CD14-positive monocyte (primary cell): ENCODE results near the gene SOX30. TPM values are rescaled to one million over a fixed set of nuclear protein-coding genes. Genes with fewer than 3 reads are reported as not detected.

Experiments
- DNase-seq, 3 donors: peaks; one replicate each; pipeline ENCODE4 v3.0.0-alpha.2; 2011 to 2022
- H2AFZ ChIP-seq: 2 replicates; pipeline ENCODE4 v1.6.0; 2012; ENCODE audit warnings: mild to moderate bottlenecking, low read depth, low read length, inconsistent platforms; ENCODE audit not compliant: insufficient read depth, poor library complexity, severe bottlenecking
- H3K27ac ChIP-seq, 2 donors: 1 replicate in 1 of 2; 2 replicates in 1 of 2; pipeline ENCODE4 v1.5.1; 2012 to 2013; ENCODE audit warnings: low read length in 2 of 2, control low read depth in 1 of 2, inconsistent platforms in 1 of 2, low read depth in 1 of 2, mild to moderate bottlenecking in 1 of 2
- H3K27me3 ChIP-seq, 2 donors: one replicate each; pipeline versions ENCODE4 v1.6.0 to v1.6.1; 2011 to 2013; ENCODE audit warnings: low read length in 2 of 2; ENCODE audit not compliant: control insufficient read depth in 2 of 2, insufficient read depth in 2 of 2
- H3K36me3 ChIP-seq, 2 donors: replicated peaks in 1 of 2; 1 replicate in 1 of 2; 2 replicates in 1 of 2; pipeline versions ENCODE4 v1.5.1 to v1.6.1; 2012 to 2013; ENCODE audit warnings: low read length in 2 of 2, control low read depth in 1 of 2, inconsistent platforms in 1 of 2, mild to moderate bottlenecking in 1 of 2; ENCODE audit not compliant: insufficient read depth in 2 of 2, control insufficient read depth in 1 of 2
- H3K4me1 ChIP-seq, 2 donors: 1 replicate in 1 of 2; 2 replicates in 1 of 2; pipeline versions ENCODE4 v1.5.1 to v1.6.1; 2012 to 2013; ENCODE audit warnings: low read length in 2 of 2, control low read depth in 1 of 2, inconsistent platforms in 1 of 2, mild to moderate bottlenecking in 1 of 2, moderate library complexity in 1 of 2; ENCODE audit not compliant: insufficient read depth in 2 of 2, control insufficient read depth in 1 of 2
- H3K4me2 ChIP-seq: replicated peaks from 2 replicates; pipeline ENCODE3; 2012; ENCODE audit warnings: low read length, moderate library complexity, mild to moderate bottlenecking; ENCODE audit not compliant: poor library complexity, severe bottlenecking; ENCODE audit errors: extremely low read depth
- H3K4me3 ChIP-seq, 3 experiments: fragments of 200-600 bp in 1 of 3; sonication (generic) in 1 of 3; replicated peaks in 1 of 3; 1 replicate in 2 of 3; 2 replicates in 1 of 3; pipeline ENCODE4 v1.5.1; 2011 to 2013; ENCODE audit warnings: low read length in 3 of 3, mild to moderate bottlenecking in 3 of 3, control low read depth in 2 of 3, low read depth in 2 of 3, inconsistent platforms in 1 of 3, moderate library complexity in 1 of 3
- H3K79me2 ChIP-seq: 2 replicates; pipeline ENCODE4 v1.6.0; 2012; ENCODE audit warnings: mild to moderate bottlenecking, control low read depth, inconsistent platforms, low read length, moderate library complexity; ENCODE audit not compliant: insufficient read depth
- H3K9ac ChIP-seq: 2 replicates; pipeline ENCODE4 v1.6.0; 2017; ENCODE audit warnings: low read length, mild to moderate bottlenecking; ENCODE audit not compliant: insufficient read depth, poor library complexity, severe bottlenecking
- H3K9me3 ChIP-seq, 2 donors: replicated peaks in 1 of 2; 1 replicate in 1 of 2; 2 replicates in 1 of 2; pipeline versions ENCODE4 v1.5.1 to v1.6.1; 2012 to 2013; ENCODE audit warnings: low read length in 2 of 2, control low read depth in 1 of 2; ENCODE audit not compliant: control insufficient read depth in 1 of 2, insufficient read depth in 1 of 2
- H4K20me1 ChIP-seq: 2 replicates; pipeline ENCODE4 v1.6.0; 2012; ENCODE audit warnings: mild to moderate bottlenecking, low read length, control low read depth, moderate library complexity; ENCODE audit not compliant: insufficient read depth
- H3K27ac Mint-ChIP-seq, 7 donors: one replicate each; pipeline ENCODE4 v1.8.0; 2020; ENCODE audit warnings: mild to moderate bottlenecking in 7 of 7, mixed read lengths in 7 of 7, moderate library complexity in 6 of 7, inconsistent platforms in 2 of 7
- H3K27me3 Mint-ChIP-seq, 3 donors: one replicate each; pipeline ENCODE4 v1.8.0; 2021 to 2022; ENCODE audit warnings: low read depth in 3 of 3, mild to moderate bottlenecking in 3 of 3, mixed read lengths in 3 of 3, moderate library complexity in 3 of 3, inconsistent platforms in 1 of 3
- H3K36me3 Mint-ChIP-seq, 2 donors: one replicate each; pipeline ENCODE4 v1.8.0; 2020; ENCODE audit warnings: mixed read lengths in 2 of 2, inconsistent platforms in 1 of 2, mild to moderate bottlenecking in 1 of 2
- H3K4me1 Mint-ChIP-seq: one replicate; pipeline ENCODE4 v1.8.0; 2020; ENCODE audit warnings: mild to moderate bottlenecking, mixed read lengths
- H3K4me3 Mint-ChIP-seq, 2 donors: one replicate each; pipeline ENCODE4 v1.8.0; 2020; ENCODE audit warnings: mild to moderate bottlenecking in 2 of 2, mixed read lengths in 2 of 2, moderate library complexity in 1 of 2
- H3K9me3 Mint-ChIP-seq, 7 donors: one replicate each; pipeline ENCODE4 v1.8.0; 2020 to 2022; ENCODE audit warnings: mixed read lengths in 7 of 7, mild to moderate bottlenecking in 6 of 7, moderate library complexity in 6 of 7, inconsistent platforms in 2 of 7
- CTCF ChIP-seq: fragments of 200-600 bp; IDR thresholded peaks from one replicate; pipeline ENCODE4 v1.8.0; 2022; ENCODE audit warnings: antibody characterized with exemption, mild to moderate bottlenecking
- WGBS: methylation state at CpG from one replicate; pipeline ENCODE4 v1.1.5; 2013; ENCODE audit warnings: missing lambda C conversion rate; ENCODE audit not compliant: insufficient coverage; 5-methylcytosine and 5-hydroxymethylcytosine counted together
- intact Hi-C, 2 donors: fragments of 100-400 bp; cut with micrococcal nuclease; formaldehyde crosslinking; loops; one replicate each; pipeline versions ENCODE4 v1.15.0 to v1.15.1; 2023
- polyA plus RNA-seq, 3 donors: library from polyadenylated mRNA; depleted of rRNA in 1 of 3; unstranded in 2 of 3; stranded (reverse) in 1 of 3; fragments of 300-500 nt in 2 of 3; fragments of >200 nt in 1 of 3; fragmentation: Illumina TruSeq in 2 of 3; gene quantifications; 1 replicate in 2 of 3; 2 replicates in 1 of 3; pipeline ENCODE4 v1.2.3, GENCODE V29; 2012 to 2021

SOX30 gene
- polyA plus RNA-seq, 3 donors = 0.03 to 0.22 (median 0.12) TPM

GRCh38 chr5:157690690-157691433 is 38.6 kb upstream of the SOX30 start:
- H4K20me1 ChIP-seq = no peaks in the 10 kb centered on the region
- no peak for TF ChIP-seq CTCF
- no peak overlapping the region for H3K27ac ChIP-seq
- H3K79me2 ChIP-seq = no peaks in the 10 kb centered on the region
- intact Hi-C loops = no loop called here
- H3K36me3 ChIP-seq = no peaks in the 10 kb centered on the region
- H2AFZ ChIP-seq = peak overlapping the region; percentile 33
- Mint-ChIP-seq H3K27ac (no peak overlapping the region), H3K4me1 (no peaks in the 10 kb centered on the region), H3K27me3 (peaks cover 0 to 20% (median 5%) of the 10 kb centered on the region in 3 donors), H3K9me3 (peaks cover 10 to 23% (median 19%) of the 10 kb centered on the region in 7 donors), H3K36me3 (no peaks in the 10 kb centered on the region), H3K4me3 (peak overlapping the region in 1 of 2 donors; percentile 4)
- no peak for DNase-seq
- peaks cover 0 to 4% of the 10 kb centered on the region in 2 donors for H3K27me3 ChIP-seq
- H3K9me3 ChIP-seq = peaks cover 0 to 14% of the 10 kb centered on the region in 2 donors
- H3K9ac ChIP-seq = no peak overlapping the region
- H3K4me2 ChIP-seq = peak overlapping the region; percentile 9
- no peaks in the 10 kb centered on the region for H3K4me1 ChIP-seq
- H3K4me3 ChIP-seq = peak overlapping the region in 2 of 3 experiments; percentile 9 to 30
- WGBS = 68% methylated on average over 48 of the region's 53 CpGs

DNA sequence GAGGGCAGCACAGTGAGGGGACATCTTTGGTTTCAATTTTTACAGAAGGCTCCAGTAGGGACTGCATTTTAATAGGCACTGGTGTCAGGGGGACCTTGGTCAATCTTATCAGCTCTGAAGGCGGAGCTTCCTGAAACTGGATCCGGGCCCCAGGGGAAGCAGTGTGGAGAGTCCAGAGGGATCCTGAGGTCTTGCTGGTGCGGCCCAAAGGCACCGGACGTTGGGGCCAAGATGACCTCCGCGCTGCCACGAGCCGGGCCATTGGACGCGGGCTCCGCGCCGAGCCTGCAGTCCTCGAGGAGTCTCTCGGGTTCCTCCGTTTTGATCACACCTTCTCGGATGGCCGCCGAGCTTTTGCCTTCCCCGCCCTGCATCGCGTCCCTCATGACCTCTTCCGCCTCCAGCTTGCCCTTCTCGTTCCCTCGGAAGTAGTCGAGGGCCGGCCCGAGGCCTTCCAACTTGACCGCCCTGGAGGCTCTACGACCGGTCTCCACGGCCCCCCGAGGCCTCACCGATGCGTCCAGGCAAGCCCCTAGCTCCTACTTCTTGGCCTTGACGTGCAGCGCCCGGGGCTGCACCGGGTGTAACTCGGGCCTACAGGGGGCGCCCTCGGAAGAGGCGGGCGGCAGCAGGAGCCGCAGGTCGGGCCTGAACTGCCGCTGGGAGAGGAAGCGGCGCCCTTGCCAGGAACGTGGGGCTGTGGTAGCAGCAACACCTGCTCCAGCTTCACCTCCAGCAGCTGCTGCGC is 37.9 kb upstream of the SOX30 start:
- H3K4me3 Mint-ChIP-seq = no peak overlapping the region

More for the DNA sequence above, 37.9 kb upstream of the SOX30 start:
- H3K27me3 Mint-ChIP-seq = peaks cover 0 to 20% (median 7%) of the 10 kb centered on the region in 3 donors
- Histone ChIP-seq H3K9ac (no peak overlapping the region), H2AFZ (peak overlapping the region; percentile 33), H3K4me3 (peak overlapping the region in 2 of 3 experiments; percentile 9 to 30), H3K4me1 (no peaks in the 10 kb centered on the region), H3K9me3 (peaks cover 0 to 14% of the 10 kb centered on the region in 2 donors), H3K27ac (no peak overlapping the region), H3K36me3 (no peaks in the 10 kb centered on the region), H3K79me2 (no peaks in the 10 kb centered on the region), H3K27me3 (peaks cover 0 to 4% of the 10 kb centered on the region in 2 donors), H3K4me2 (peak overlapping the region; percentile 9), H4K20me1 (no peaks in the 10 kb centered on the region)
- WGBS = 74% methylated on average over 46 of the region's 52 CpGs
- H3K27ac Mint-ChIP-seq = no peak overlapping the region
- DNase-seq = peak in 1 of 3 donors; percentile 20
- H3K36me3 Mint-ChIP-seq = no peaks in the 10 kb centered on the region
- intact Hi-C loops = no loop called here
- peaks cover 10 to 22% (median 19%) of the 10 kb centered on the region in 7 donors for H3K9me3 Mint-ChIP-seq
- H3K4me1 Mint-ChIP-seq = no peaks in the 10 kb centered on the region
- TF ChIP-seq CTCF = peak; percentile 48
